GM20000 (cell line): Measurements from ENCODE around the gene NUP153.
A peak's percentile ranks its signal among the peaks of the same experiment; 100 is the strongest.

Source experiments
- DNase-seq: peaks from one replicate; pipeline ENCODE4 v3.0.0; 2012; ENCODE audit warnings: low spot score
- TF ChIP-seq, protein P1 (sequence below): IDR thresholded peaks from 2 replicates; pipeline ENCODE4 v1.5.1; 2012; ENCODE audit warnings: mild to moderate bottlenecking, control low read depth; ENCODE audit errors: extremely low read depth, missing control alignments

Gene NUP153

DNA sequence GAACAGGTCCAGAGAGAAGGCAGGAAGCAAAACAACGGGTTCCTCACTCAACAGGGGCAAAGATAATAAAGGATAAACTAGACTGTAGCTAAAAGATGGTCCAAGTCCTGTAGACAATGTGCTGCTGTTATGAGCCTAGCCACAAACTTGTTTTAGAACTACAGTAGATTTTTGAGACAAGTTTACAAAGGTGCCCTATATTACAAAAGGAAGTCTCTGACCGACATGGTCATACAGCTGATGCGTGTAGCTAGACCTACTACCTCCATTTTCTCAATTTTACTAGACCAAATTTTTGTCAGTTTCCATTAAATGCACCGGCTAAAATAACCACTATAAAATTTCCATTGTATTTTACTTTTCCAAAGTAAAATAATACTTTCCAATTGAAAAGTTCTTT lies 94.7 kb downstream of the NUP153 start:
- TF ChIP-seq, protein P1, sequence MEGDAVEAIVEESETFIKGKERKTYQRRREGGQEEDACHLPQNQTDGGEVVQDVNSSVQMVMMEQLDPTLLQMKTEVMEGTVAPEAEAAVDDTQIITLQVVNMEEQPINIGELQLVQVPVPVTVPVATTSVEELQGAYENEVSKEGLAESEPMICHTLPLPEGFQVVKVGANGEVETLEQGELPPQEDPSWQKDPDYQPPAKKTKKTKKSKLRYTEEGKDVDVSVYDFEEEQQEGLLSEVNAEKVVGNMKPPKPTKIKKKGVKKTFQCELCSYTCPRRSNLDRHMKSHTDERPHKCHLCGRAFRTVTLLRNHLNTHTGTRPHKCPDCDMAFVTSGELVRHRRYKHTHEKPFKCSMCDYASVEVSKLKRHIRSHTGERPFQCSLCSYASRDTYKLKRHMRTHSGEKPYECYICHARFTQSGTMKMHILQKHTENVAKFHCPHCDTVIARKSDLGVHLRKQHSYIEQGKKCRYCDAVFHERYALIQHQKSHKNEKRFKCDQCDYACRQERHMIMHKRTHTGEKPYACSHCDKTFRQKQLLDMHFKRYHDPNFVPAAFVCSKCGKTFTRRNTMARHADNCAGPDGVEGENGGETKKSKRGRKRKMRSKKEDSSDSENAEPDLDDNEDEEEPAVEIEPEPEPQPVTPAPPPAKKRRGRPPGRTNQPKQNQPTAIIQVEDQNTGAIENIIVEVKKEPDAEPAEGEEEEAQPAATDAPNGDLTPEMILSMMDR = no peak
- no peak for DNase-seq

DNA sequence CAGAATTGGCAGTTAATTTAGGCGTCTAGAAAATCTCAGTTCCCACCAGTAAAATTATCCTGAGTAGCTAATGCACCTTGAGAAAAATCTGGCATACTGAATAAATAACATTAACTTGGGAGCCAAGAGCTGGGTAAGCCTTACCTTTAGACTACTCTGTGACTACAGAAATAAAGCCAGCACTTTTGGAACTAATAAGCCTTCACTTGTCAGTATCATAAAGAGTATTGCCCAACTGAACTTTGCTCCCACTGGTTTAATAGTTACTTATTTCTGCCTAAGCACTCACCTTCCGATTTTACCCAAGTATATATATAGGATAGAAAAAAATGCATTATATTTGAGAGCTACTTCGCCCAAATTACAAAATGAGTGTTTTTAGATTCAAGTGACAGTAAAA lies 95.9 kb downstream of the NUP153 start:
- no peak for DNase-seq
- TF ChIP-seq, protein P1 = no peak

DNA sequence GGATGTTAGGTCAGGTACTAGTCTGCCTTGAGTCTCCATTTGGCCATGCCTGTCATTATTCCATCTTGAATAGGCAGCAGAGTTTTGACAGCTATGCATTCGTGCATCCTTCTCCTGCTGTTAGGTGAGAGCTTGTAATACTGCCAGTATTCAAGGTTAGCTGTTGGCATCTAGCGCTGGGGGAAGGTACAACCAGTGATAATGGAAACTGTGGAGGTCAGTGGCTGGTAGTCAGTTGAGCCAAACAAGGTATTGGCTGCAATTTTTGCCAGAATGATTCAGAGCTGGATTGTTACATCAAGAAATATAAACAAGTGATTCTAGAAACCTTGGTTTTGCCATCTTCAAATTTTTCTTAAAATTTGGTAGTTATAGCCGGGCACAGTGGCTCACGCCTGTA lies 100.1 kb downstream of the NUP153 start:
- TF ChIP-seq, protein P1 = no peak
- DNase-seq = no peak

DNA sequence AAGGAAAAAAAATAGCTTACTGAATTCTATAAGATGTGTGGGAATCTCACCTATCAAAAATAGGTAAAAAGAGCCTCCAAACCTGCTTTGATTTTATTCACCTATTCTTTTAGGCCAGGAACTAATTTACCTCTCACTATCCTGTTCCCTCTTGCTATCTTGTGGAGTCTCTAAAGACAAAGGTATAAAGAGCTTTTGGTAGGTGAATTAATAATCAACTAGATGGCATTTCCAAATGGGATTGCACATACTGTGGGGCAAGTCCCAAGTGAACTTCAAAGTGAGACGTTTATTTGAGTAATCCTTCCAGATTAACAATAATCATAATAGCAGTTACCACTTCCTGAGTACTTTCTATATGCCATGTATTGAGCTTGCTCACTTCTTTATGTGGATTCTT lies 103.8 kb downstream of the NUP153 start:
- DNase-seq = no peak
- TF ChIP-seq, protein P1 = no peak

- no peak for DNase-seq
Measured at GRCh38 chr6:17601386-17601703, 105.4 kb downstream of the NUP153 start.

DNA sequence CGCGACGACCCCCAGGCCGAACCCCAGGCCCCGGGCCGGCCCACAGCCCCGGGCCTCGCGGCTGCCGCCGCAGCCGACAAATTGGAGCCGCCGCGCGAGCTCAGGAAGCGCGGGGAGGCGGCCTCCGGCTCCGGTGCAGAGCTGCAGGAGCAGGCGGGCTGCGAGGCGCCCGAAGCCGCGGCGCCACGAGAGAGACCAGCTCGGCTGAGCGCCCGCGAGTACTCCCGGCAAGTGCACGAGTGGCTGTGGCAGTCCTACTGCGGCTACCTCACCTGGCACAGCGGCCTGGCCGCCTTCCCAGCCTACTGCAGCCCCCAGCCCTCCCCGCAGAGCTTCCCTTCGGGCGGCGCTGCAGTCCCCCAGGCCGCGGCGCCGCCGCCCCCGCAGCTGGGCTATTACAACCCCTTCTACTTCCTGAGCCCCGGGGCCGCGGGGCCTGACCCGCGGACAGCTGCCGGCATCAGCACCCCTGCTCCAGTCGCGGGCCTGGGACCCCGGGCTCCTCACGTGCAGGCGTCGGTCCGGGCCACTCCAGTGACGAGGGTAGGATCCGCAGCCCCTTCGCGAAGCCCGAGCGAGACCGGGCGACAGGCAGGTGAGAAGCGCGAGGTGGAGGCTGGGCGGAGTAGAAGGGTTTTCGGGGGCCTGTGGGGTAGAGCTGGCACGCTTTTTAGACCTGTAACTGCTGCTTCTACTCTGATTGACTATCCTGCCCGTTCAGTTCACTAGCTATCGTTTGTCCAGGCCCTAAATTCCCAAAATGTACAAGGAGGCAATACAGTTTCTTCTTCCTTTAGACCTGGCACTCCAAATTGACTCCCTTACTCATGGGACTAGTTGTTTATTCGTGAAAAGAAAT lies 106.0 kb downstream of the NUP153 start:
- TF ChIP-seq, protein P1 = no peak
- peak; percentile 60 for DNase-seq

More at GRCh38 chr6:17601386-17601703, 105.4 kb downstream of the NUP153 start:
- TF ChIP-seq, protein P1 = no peak

DNA sequence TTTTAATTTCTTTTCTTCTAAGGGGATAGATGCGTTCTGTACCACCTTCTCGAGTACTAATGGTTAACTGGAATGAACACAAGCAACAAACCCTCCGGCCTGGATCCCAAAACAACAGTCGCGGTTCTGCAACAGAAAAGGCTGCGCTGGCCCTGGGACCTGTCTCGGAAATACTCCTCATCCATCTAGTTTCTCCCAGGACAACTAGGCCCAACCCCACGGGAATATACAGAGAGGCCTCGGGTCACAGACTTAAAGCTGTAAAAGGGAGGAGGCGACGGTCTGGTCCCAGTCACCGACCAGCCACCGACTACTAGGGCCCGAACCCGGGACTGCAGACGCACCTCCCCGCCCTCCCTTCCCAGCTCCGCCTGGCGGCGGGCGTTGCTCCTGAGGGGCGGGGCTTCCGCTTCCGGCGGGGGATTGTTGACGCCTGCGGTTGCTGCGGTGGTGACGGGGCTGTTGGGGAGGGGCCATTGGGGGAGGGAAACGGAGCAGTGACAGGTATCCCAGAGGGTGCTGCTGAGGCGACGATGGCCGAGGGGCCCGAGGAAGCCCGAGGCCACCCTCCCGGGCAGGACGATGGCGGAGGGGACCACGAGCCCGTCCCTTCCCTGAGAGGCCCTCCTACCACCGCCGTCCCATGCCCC lies 106.7 kb downstream of the NUP153 start, which contains the start of gene FAM8A1:
Gene FAM8A1 (plus strand): TSS at position 426 of the 650 bp plus-strand sequence. CDS start 108 bp downstream, at position 534.
- TF ChIP-seq, protein P1 = peak; percentile 0
- peak; percentile 94 for DNase-seq
